Left forelimb (tissue), 1 donor: ENCODE results near the gene HOGA1.
"Not testable (repeated sequence)": the region's sequence is repeated elsewhere in the genome, so short reads cannot be mapped to it uniquely, and the experiment has no call there.

Experiments used
- DNase-seq: peaks from one replicate; pipeline ENCODE4 v3.0.0-alpha.2; 2018; ENCODE audit warnings: low spot score

Gene HOGA1

DNA sequence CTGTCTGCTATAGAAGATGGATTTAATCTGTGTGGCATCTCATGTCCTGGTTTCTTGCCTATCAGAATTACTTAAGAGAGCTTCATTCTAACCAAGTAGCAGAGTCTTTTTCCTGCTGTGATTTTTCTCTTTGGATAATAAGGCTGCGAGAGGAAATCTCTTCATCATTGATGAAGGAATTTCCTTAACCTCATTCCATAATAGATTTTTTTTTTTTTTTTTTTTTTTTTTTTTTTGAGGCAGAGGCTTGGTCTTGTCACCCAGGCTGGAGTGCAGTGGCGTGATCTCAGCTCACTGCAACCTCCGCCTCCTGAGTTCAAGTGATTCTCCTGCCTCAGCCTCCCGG is 65.2 kb downstream of the HOGA1 start:
- not testable (repeated sequence) for DNase-seq

DNA sequence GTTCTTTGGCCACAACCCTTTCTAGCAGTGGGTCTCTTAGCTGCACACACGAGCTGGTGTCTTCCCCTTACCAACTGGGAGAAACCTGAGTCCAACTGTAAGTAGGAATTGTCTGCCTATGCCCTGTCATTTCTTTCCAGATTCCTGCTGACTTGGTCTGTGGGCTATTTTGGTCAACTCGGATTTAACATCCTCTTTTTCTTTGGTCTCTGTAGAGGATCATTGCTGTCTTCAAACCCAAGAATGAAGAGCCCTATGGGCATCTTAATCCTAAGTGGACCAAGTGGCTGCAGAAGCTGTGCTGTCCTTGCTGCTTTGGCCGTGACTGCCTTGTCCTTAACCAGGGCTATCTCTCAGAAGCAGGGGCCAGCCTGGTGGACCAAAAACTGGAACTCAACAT is 66.5 kb downstream of the HOGA1 start:
- no peak for DNase-seq

DNA sequence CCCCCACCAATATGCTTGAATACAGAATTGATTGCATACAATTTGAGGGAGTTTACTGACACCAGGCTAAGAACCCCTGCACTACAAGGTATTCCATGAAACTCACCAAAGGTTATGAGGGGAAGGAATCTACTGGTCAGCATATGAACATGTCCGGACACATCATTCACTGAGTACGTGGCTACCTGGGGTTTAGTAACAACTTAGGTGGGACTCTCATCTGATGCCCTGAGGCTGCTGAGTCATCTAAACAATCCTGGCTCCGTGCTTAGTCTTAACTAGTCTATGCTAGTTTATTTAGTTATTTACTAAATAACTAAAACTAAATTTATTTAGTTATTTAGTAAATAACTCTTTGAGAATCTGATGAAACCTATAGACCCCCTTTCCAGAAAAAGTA is 67.6 kb downstream of the HOGA1 start:
- no peak for DNase-seq

DNA sequence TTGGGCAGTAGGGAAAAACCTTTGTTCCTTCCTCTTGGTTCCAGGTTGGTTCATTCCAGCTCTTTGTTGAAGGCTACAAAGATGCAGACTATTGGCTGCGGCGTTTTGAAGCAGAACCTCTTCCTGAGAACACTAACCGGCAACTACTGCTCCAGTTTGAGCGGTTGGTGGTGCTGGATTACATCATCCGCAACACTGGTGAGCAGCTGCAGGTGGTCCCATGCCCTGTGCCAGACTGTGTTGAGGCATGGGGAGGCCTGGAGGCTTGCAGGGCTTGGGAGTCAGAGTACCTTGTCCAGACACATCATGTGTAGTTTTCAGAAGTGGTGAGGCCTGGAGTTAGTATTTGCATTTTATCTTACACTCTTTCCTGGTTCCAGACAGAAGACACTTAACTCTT is 72.6 kb downstream of the HOGA1 start:
- no peak for DNase-seq

DNA sequence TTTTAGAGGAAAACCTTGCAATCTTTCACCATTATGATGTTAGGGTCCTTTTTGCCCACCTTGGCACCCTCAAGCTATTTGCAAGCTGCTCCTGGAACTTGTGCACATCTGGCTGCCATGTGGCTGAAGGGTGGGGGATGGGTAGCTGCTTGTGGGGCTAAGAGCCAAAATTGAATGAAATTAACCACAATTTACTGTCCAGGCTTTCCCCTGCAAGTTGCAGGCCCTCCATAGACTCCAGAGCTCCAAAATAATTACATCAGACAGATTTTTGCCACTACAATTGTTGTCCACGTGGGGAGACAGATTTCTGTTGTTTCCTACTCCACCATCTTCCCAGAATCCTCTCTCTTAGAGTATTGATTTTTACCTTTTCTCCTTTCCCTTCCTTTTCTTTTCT is 75.4 kb downstream of the HOGA1 start:
- DNase-seq = no peak
